A204.1 (cell line): ENCODE measurements around the gene H6PD.

Experiments used
- FAIRE-seq: peaks from 2 replicates; lab custom pipeline; 2012; peaks lifted over from hg19 to GRCh38; lab: Jason Lieb, UNC

Gene H6PD

GRCh38 chr1:9234223-9235095 lies at the start of gene H6PD:
TSS of gene H6PD (plus strand) at chr1:9234774. CDS start at chr1:9244935, 10,161 bp downstream.
- no peak for FAIRE-seq

- no peak for FAIRE-seq
Measured at GRCh38 chr1:9186082-9186859, 48.3 kb upstream of the H6PD start.

- no peak for FAIRE-seq
Measured at GRCh38 chr1:9187004-9187403, 47.6 kb upstream of the H6PD start.

- FAIRE-seq: no peak
Measured at GRCh38 chr1:9190234-9190633, 44.3 kb upstream of the H6PD start.

- FAIRE-seq: no peak
Measured at GRCh38 chr1:9191231-9191630, 43.3 kb upstream of the H6PD start.

GRCh38 chr1:9192578-9193232 lies 41.9 kb upstream of the H6PD start:
- no peak for FAIRE-seq

DNA sequence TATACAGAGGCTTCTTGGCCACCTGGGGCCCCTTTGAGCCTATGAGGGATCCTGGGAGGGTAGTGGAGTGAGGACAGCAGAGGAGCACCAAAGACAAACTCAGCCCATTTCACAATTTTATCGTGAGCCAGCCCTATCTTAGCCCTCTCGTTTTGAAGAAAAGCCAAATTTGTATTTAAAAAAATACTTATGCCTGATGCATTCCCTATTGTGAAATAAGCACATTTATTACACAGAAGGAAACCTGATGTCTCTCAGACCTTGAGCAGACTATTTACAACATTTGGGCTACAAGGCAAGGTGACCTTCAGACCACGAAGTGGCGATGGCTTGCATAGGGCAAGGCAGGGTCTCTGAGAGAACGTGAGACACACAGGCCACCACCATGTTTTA lies 41.3 kb upstream of the H6PD start:
- FAIRE-seq: no peak

DNA sequence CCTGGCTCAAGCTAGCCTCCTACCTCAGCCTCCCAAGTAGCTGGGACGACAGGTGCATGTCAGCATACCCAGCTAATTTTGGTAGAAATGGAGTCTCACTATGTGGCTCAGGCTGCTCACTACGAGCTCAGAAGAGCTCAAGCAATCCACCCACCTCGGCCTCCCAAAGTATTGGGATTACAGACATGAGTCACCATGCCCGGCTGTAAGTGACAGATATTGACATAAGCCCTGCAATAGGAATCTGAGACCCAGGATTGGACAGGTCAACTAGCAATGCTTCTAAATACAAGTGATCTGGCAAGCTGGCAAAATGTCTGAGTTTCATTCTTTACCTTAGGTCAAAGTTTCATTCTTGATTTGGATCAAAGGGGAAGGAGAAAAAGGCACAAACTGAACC lies 40.5 kb upstream of the H6PD start:
- FAIRE-seq: no peak

- no peak for FAIRE-seq
Measured at GRCh38 chr1:9195651-9196050, 38.9 kb upstream of the H6PD start.

- FAIRE-seq: peak; percentile 85
Measured at GRCh38 chr1:9196129-9197040, 38.2 kb upstream of the H6PD start.

GRCh38 chr1:9197186-9198099 lies 37.1 kb upstream of the H6PD start:
- FAIRE-seq: no peak

GRCh38 chr1:9198538-9199361 lies 35.8 kb upstream of the H6PD start:
- no peak for FAIRE-seq

- no peak for FAIRE-seq
Measured at GRCh38 chr1:9200441-9200840, 34.1 kb upstream of the H6PD start.

DNA sequence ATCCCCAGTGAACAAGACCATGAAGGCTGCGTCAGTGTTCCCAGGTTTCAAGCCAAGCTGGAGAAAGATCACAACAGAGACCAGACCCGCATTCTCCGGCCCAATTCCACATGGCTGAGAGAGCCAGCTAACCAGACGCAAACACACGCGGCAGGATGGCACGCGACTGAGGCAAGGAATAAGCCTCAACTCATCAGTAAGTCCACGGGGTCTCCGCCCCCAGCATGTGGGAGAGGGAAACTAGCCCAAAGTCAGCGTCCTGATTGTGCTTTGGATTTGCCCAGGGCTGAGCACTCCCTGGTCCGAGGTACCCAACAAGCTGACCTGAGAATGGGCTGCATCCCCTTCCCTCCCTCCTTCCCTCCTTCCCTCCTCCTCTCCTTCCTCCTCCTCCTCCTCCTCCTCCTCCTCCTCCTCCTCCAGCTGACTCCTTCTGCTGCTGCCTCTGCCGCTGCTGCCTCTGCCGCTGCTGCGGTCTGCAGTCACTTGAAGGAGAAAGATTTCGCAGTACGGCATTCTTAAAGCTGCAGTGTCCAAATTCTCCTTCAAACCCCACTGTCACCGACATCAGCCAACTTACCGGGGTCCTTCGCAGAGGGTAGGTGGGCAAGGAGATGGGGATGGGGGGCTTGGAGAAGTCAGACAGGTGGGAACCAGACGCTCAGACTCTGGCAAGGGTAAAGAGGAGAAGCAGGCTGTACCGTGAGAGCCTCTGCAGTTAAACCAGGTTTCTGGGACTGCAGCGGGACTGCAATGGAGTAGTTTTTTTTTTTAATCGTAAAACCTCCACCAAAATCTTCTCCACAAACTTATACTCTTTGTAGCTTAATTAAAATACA lies 33.0 kb upstream of the H6PD start:
- FAIRE-seq: no peak

DNA sequence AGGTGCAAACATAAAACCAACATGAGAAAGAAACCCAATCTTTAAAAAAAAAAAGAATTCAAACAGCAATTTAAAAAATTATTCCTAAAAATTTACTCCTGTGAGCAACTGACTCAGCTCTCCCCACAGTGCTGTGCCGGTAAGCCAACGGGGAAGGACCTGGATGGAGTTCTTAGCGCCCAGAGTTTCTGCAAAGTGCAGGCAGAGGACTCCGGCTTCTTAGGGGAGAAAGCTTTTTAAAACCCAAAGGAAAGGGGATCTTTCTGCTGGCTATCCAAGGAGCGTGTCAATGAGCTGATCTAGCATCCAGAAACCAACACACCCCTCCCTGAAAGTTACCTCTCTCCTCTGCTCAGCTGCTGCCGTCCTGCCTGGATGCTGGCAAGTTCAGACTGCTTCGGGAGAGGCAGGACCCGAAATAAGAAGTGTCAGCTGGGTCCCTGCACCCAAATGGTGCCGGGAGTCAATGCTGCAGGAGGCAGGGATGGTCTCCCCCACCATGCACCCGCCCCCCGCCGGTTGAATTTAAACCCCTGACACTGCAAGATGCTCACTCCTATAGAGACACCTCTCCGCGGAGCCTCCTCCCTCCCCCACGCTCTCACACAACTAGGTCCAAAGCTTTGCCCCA lies 32.2 kb upstream of the H6PD start:
- FAIRE-seq: no peak

- no peak for FAIRE-seq
Measured at GRCh38 chr1:9203511-9203982, 31.0 kb upstream of the H6PD start.

DNA sequence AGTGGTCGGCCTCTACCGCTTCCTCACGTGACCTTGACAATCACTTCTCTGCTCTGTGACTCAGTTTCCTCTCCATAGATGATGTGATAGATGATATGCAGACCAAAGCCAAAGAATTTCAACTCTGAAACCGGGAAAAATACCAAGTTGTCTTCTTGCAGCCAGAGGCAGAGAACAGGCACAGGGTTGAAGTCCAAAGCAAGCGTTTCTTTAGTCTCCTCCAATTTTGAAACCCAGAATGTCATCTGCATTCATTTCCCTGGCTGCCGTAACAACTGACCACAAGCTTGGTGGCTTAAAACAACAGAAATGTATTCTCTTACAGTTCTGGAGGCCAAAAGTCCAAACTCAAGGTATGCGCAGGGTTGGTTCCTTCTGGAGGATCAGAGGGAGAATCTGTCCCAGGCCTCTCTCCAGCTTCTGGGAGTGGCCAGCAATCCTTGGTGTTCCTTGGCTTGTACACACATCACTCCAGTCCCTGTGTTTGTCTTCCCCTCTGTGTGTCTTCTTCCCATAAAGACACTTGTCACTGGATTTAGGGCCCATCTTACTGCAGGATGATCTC lies 30.3 kb upstream of the H6PD start:
- no peak for FAIRE-seq

GRCh38 chr1:9207086-9207485 lies 27.5 kb upstream of the H6PD start:
- FAIRE-seq: no peak
